Neural progenitor cell (in vitro differentiated cells): ENCODE results near the gene TM4SF20.

Experiments
- CTCF ChIP-seq: fragments of 200-600 bp; sonication (generic); IDR thresholded peaks from 2 replicates; pipeline ENCODE4 v1.5.1; 2017; ENCODE audit warnings: antibody characterized with exemption, mild to moderate bottlenecking
- EZH2 ChIP-seq: fragments of 200-600 bp; sonication (generic); IDR thresholded peaks from 2 replicates; pipeline ENCODE4 v1.6.1; 2017; ENCODE audit warnings: antibody characterized with exemption, mild to moderate bottlenecking, moderate library complexity

GRCh38 chr2:227407591-227408151 is 28.6 kb upstream of the TM4SF20 start:
- TF ChIP-seq CTCF (no peak), EZH2 (no peak)
